NCI-H1048 (cell line): ENCODE results near the gene TPSD1.
"Not testable (repeated sequence)": the region's sequence is repeated elsewhere in the genome, so short reads cannot be mapped to it uniquely, and the experiment has no call there.

ENCODE experiments used
- DNase-seq: peaks from one replicate; lab custom pipeline; 2025; lab: John Stamatoyannopoulos, UW

Gene TPSD1

GRCh38 chr16:1241081-1241480 is 14.8 kb upstream of the TPSD1 start:
- DNase-seq, result not testable (repeated sequence)

- not testable (repeated sequence) for DNase-seq
Observed at GRCh38 chr16:1243363-1243762, 12.5 kb upstream of the TPSD1 start.

GRCh38 chr16:1243907-1244850 is 11.7 kb upstream of the TPSD1 start:
- DNase-seq, result not testable (repeated sequence)

- no peak for DNase-seq
Observed at GRCh38 chr16:1244881-1245280, 11.0 kb upstream of the TPSD1 start.

- no peak for DNase-seq
Observed at GRCh38 chr16:1245452-1246020, 10.3 kb upstream of the TPSD1 start.

GRCh38 chr16:1247903-1248537 is 7.8 kb upstream of the TPSD1 start:
- DNase-seq, result not testable (repeated sequence)

GRCh38 chr16:1249031-1249755 is 6.7 kb upstream of the TPSD1 start:
- DNase-seq, result not testable (repeated sequence)

GRCh38 chr16:1253701-1254364 is 2.0 kb upstream of the TPSD1 start:
- DNase-seq, result not testable (repeated sequence)

- DNase-seq, result not testable (repeated sequence)
Observed at GRCh38 chr16:1254821-1255220, 1.0 kb upstream of the TPSD1 start.

GRCh38 chr16:1256296-1256873 is 516 bp downstream of the TPSD1 start:
- not testable (repeated sequence) for DNase-seq

GRCh38 chr16:1256874-1257322 is 1.0 kb downstream of the TPSD1 start:
- DNase-seq, result no peak

- no peak for DNase-seq
Observed at GRCh38 chr16:1257561-1258224, 1.8 kb downstream of the TPSD1 start.

GRCh38 chr16:1258225-1258600 is 2.3 kb downstream of the TPSD1 start:
- no peak for DNase-seq

- no peak for DNase-seq
Observed at GRCh38 chr16:1258906-1259759, 3.3 kb downstream of the TPSD1 start.

GRCh38 chr16:1259760-1260068 is 3.8 kb downstream of the TPSD1 start:
- no peak for DNase-seq

GRCh38 chr16:1260101-1260680 is 4.3 kb downstream of the TPSD1 start:
- DNase-seq, result no peak

GRCh38 chr16:1261131-1261892 is 5.4 kb downstream of the TPSD1 start:
- no peak for DNase-seq

GRCh38 chr16:1262210-1262845 is 6.5 kb downstream of the TPSD1 start:
- no peak for DNase-seq
